ENCODE data around the gene FOXS1. TPM values are rescaled to one million over a fixed set of nuclear protein-coding genes. Genes with fewer than 3 reads are reported as not detected.

FOXS1 gene
- total and polyA plus RNA-seq, 10 of the 15 experiments (the other 5 are each of a cell fraction or from before 2014, with no cell fraction given): not detected

DNA sequence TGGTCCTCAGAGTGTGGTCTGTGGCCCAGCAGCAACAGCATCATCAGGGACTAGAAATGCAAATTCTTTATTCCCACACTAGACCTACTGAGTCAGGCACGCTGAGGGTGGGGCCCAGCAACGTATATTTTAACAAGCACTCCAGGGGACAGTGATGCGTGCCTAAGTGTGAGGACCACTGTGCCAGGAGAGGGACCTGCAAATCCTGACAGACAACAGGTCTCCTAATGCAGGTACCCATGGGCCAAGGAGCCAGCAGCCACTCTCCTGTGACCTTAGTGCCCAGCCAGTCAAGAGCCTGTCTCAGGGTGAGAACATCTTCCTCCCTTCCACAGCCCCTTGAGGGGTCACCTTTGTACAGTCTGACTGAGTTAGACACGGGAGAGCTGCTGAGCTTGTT, 34.2 kb downstream of the FOXS1 start:
- ChIA-PET CTCF (interaction anchor here (0.8 to 2.2 kb wide), 2 partner anchors 12 to 35 kb away, joined by 3 to 7 read pairs; no protein-coding TSS in a partner anchor), SMC1A (ENCODE audit: uncharacterized antibody, unreplicated experiment) (interaction anchor here (1.4 kb wide), 1 partner anchor 12 kb away, joined by 4 read pairs; no protein-coding TSS in a partner anchor), POLR2A (no interaction called here), RAD21 (ENCODE audit: unreplicated experiment) (no interaction called here)
- FAIRE-seq: no peak
- H3K36me3 ChIP-seq (ENCODE audit: control insufficient read depth in 2 of 2, insufficient read depth in 2 of 2, low read length in 1 of 2): peaks cover 0 to 1% of the 10 kb centered on the region in 2 experiments; a peak in 2 of 4 replicates
- no peak overlapping the region for H3K27ac ChIP-seq (ENCODE audit: control insufficient read depth, insufficient read depth)
- DNase-seq (ENCODE audit: low read depth, low spot score): no peak
- no peak overlapping the region for H3K9ac ChIP-seq (ENCODE audit: control insufficient read depth, insufficient read depth, low read length)
- no peak overlapping the region for H2AFZ ChIP-seq (ENCODE audit: control insufficient read depth, low read depth, low read length)
- no peak for ATAC-seq
- WGBS (ENCODE audit: insufficient coverage, insufficient replicate concordance, low lambda C conversion rate, missing lambda C conversion rate): 87% methylated on average over 4 of the region's 4 CpGs
- H3K27me3 ChIP-seq (replicated peaks in 1 of 2; ENCODE audit: control insufficient read depth in 2 of 2, insufficient read depth in 2 of 2, low read length in 1 of 2): no peaks in the 10 kb centered on the region
- TF ChIP-seq ATF7 (IDR thresholded peaks at IDR 0.05; ENCODE audit: low read depth) (no peak), STAT1 (conservative IDR thresholded peaks at IDR 0.05) (no peak), ZBED1 (IDR thresholded peaks at IDR 0.05; ENCODE audit: borderline replicate concordance) (no peak), SUZ12 (IDR thresholded peaks at IDR 0.05; ENCODE audit: unreplicated experiment) (no peak), JUNB (IDR thresholded peaks at IDR 0.05) (no peak), POLR2AphosphoS5 (IDR thresholded peaks at IDR 0.05; ENCODE audit: low read length) (no peak), CREB1 (IDR thresholded peaks at IDR 0.05; ENCODE audit: low read depth) (no peak), BCL11A (IDR thresholded peaks at IDR 0.05; ENCODE audit: low read depth, low read length) (no peak), CREM (IDR thresholded peaks at IDR 0.05; ENCODE audit: low read depth) (no peak), SP1 (IDR thresholded peaks at IDR 0.05; ENCODE audit: low read depth, low read length) (no peak), PML (IDR thresholded peaks at IDR 0.05; ENCODE audit: low read length) (no peak), SREBF1 (IDR thresholded peaks at IDR 0.05; ENCODE audit: low read length) (no peak), MTA2 (IDR thresholded peaks at IDR 0.05; ENCODE audit: low read depth) (no peak), SIX5 (IDR thresholded peaks at IDR 0.05; ENCODE audit: low read depth, low read length, severe bottlenecking) (no peak), MEF2B (IDR thresholded peaks at IDR 0.05; ENCODE audit: partially characterized antibody, poor library complexity, severe bottlenecking) (no peak), RB1 (IDR thresholded peaks at IDR 0.05; ENCODE audit: borderline replicate concordance) (no peak), WRNIP1 (IDR thresholded peaks at IDR 0.05; ENCODE audit: borderline replicate concordance, low read depth, low read length) (no peak), MYC (IDR thresholded peaks at IDR 0.05; ENCODE audit: insufficient read depth, insufficient read length, insufficient replicate concordance, low read length, severe bottlenecking) (no peak)
- TF ChIP-seq, protein P1, sequence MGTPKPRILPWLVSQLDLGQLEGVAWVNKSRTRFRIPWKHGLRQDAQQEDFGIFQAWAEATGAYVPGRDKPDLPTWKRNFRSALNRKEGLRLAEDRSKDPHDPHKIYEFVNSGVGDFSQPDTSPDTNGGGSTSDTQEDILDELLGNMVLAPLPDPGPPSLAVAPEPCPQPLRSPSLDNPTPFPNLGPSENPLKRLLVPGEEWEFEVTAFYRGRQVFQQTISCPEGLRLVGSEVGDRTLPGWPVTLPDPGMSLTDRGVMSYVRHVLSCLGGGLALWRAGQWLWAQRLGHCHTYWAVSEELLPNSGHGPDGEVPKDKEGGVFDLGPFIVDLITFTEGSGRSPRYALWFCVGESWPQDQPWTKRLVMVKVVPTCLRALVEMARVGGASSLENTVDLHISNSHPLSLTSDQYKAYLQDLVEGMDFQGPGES (IDR thresholded peaks at IDR 0.05): no peak
- TF ChIP-seq, protein P2, sequence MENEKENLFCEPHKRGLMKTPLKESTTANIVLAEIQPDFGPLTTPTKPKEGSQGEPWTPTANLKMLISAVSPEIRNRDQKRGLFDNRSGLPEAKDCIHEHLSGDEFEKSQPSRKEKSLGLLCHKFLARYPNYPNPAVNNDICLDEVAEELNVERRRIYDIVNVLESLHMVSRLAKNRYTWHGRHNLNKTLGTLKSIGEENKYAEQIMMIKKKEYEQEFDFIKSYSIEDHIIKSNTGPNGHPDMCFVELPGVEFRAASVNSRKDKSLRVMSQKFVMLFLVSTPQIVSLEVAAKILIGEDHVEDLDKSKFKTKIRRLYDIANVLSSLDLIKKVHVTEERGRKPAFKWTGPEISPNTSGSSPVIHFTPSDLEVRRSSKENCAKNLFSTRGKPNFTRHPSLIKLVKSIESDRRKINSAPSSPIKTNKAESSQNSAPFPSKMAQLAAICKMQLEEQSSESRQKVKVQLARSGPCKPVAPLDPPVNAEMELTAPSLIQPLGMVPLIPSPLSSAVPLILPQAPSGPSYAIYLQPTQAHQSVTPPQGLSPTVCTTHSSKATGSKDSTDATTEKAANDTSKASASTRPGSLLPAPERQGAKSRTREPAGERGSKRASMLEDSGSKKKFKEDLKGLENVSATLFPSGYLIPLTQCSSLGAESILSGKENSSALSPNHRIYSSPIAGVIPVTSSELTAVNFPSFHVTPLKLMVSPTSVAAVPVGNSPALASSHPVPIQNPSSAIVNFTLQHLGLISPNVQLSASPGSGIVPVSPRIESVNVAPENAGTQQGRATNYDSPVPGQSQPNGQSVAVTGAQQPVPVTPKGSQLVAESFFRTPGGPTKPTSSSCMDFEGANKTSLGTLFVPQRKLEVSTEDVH (IDR thresholded peaks at IDR 0.05; ENCODE audit: low read depth, partially characterized antibody): no peak
- in situ Hi-C loops (cut with MboI): no loop called here
- H3K4me1 ChIP-seq (ENCODE audit: control insufficient read depth, insufficient read depth, low read length): no peaks in the 10 kb centered on the region; the same call in 1 of the 2 replicates
- BruUV-seq (replicated peaks): no TSS peak
- H3K4me3 ChIP-seq: no peak overlapping the region
- no peaks in the 10 kb centered on the region for H4K20me1 ChIP-seq (ENCODE audit: control insufficient read depth, insufficient read depth)
- H3K9me3 ChIP-seq (replicated peaks; ENCODE audit: control insufficient read depth, insufficient read depth, low read length): no peaks in the 10 kb centered on the region
- H3K4me2 ChIP-seq (ENCODE audit: control insufficient read depth, insufficient read depth): no peak overlapping the region
- intact Hi-C loops (cut with micrococcal nuclease; ENCODE audit: unreplicated experiment): no loop called here
- no peaks in the 10 kb centered on the region for H3K79me2 ChIP-seq (ENCODE audit: control insufficient read depth, insufficient read depth, low read length)

Data from GM12878 (cell line).